Aorta (tissue), 5 donors: Measurements from ENCODE around the gene SCYGR3. TPM values are rescaled to one million over a fixed set of nuclear protein-coding genes. Genes with fewer than 3 reads are reported as not detected.

Source experiments
- ATAC-seq: fragments of 200-7000 bp; cut with Tn5 transposase; one replicate; pipeline ENCODE4 v1.9.1; 2022; ENCODE audit warnings: moderate library complexity; ENCODE audit not compliant: low FRiP score
- DNase-seq, 2 donors: peaks; one replicate each; pipeline ENCODE4 v3.0.0-alpha.2; 2020
- H3K27ac ChIP-seq, 2 donors: one replicate each; pipeline ENCODE4 v1.5.1; 2013; ENCODE audit warnings: low read length in 2 of 2, mild to moderate bottlenecking in 2 of 2, moderate library complexity in 2 of 2, control low read depth in 1 of 2, inconsistent platforms in 1 of 2, low read depth in 1 of 2
- H3K27me3 ChIP-seq, 2 donors: one replicate each; pipeline ENCODE4 v1.6.1; 2013; ENCODE audit warnings: control low read depth in 1 of 2, low read length in 1 of 2, mild to moderate bottlenecking in 1 of 2, moderate library complexity in 1 of 2; ENCODE audit not compliant: insufficient read depth in 2 of 2, control insufficient read depth in 1 of 2
- H3K36me3 ChIP-seq, 2 donors: one replicate each; pipeline ENCODE4 v1.6.1; 2013; ENCODE audit warnings: control low read depth in 1 of 2, low read length in 1 of 2, mild to moderate bottlenecking in 1 of 2; ENCODE audit not compliant: insufficient read depth in 2 of 2, control insufficient read depth in 1 of 2
- H3K4me1 ChIP-seq, 2 donors: one replicate each; pipeline ENCODE4 v1.6.1; 2013; ENCODE audit warnings: low read length in 2 of 2, control low read depth in 1 of 2, mild to moderate bottlenecking in 1 of 2, moderate library complexity in 1 of 2; ENCODE audit not compliant: insufficient read depth in 2 of 2, control insufficient read depth in 1 of 2
- H3K4me3 ChIP-seq, 2 donors: one replicate each; pipeline ENCODE4 v1.5.1; 2013; ENCODE audit warnings: low read length in 2 of 2, control low read depth in 1 of 2, mild to moderate bottlenecking in 1 of 2
- H3K9me3 ChIP-seq: one replicate; pipeline ENCODE4 v1.6.1; 2013; ENCODE audit warnings: mild to moderate bottlenecking, low read length; ENCODE audit not compliant: control insufficient read depth
- WGBS, 2 donors: extraction: QIAGEN DNeasy Blood & Tissue Kit; methylation state at CpG; one replicate each; pipeline ENCODE4 v1.1.7; 2013; 5-methylcytosine and 5-hydroxymethylcytosine counted together
- intact Hi-C, 2 donors: fragments of 100-400 bp; cut with DNase I; formaldehyde crosslinking; loops; one replicate each; pipeline versions ENCODE4 v1.14.2 to v1.15.0; 2022
- polyA plus RNA-seq, 2 donors: library from polyadenylated mRNA; stranded (reverse); fragments of 200-250 nt; gene quantifications; one replicate each; pipeline ENCODE4 v1.2.3, GENCODE V29; 2013
- total RNA-seq, 2 donors: library from RNA; stranded (reverse); fragmentation: NEBNext Ultra II Directional; extraction: Animal tissue kit (Norgen Biotek cat#: 25700); gene quantifications; one replicate each; pipeline ENCODE4 v1.2.1, GENCODE V29; 2021
- donor health status: healthy with polysubstance abuse.
- donor health status: Bipolar disorder and iron deficiency.
- donor health status: DM: no; HTN: no; CAD: no.
- donor health status: DM: no; HTN: no; CAD: no.
- donor health status: DM: yes; HTN: yes; CAD: no.

The SCYGR3 gene
- total and polyA plus RNA-seq, 4 donors: not detected

- no peak overlapping the region for H3K4me3 ChIP-seq
- intact Hi-C loops: no loop called here
- no peaks in the 10 kb centered on the region for H3K4me1 ChIP-seq
- H3K36me3 ChIP-seq: no peaks in the 10 kb centered on the region
- no peak overlapping the region for H3K27ac ChIP-seq
- DNase-seq (no peak), ATAC-seq (no peak)
- no peaks in the 10 kb centered on the region for H3K27me3 ChIP-seq
- H3K9me3 ChIP-seq: no peaks in the 10 kb centered on the region
- WGBS, 2 donors: 92 to 94% methylated on average over 1 of the region's 1 CpG
Measured at GRCh38 chr2:227592694-227593387, 21.8 kb downstream of the SCYGR3 start.

GRCh38 chr2:227582369-227582768 lies 32.3 kb downstream of the SCYGR3 start:
- intact Hi-C loops: no loop called here
- Histone ChIP-seq H3K4me1 (no peaks in the 10 kb centered on the region), H3K9me3 (peaks cover 6% of the 10 kb centered on the region), H3K27ac (no peak overlapping the region), H3K27me3 (peaks cover 0 to 1% of the 10 kb centered on the region in 2 donors), H3K4me3 (no peak overlapping the region), H3K36me3 (no peaks in the 10 kb centered on the region)
- DNase-seq: no peak
- ATAC-seq: no peak

- Histone ChIP-seq H3K4me1 (no peaks in the 10 kb centered on the region), H3K27ac (no peak overlapping the region), H3K27me3 (peaks cover 0 to 1% of the 10 kb centered on the region in 2 donors), H3K4me3 (no peak overlapping the region), H3K36me3 (no peaks in the 10 kb centered on the region), H3K9me3 (peaks cover 6% of the 10 kb centered on the region)
- no peak for ATAC-seq
- WGBS, 2 donors: 98 to 100% methylated on average over 1 of the region's 1 CpG
- intact Hi-C loops: no loop called here
- DNase-seq: no peak
Measured at GRCh38 chr2:227579791-227580190, 34.8 kb downstream of the SCYGR3 start.

GRCh38 chr2:227578642-227579041 lies 36.0 kb downstream of the SCYGR3 start:
- no peaks in the 10 kb centered on the region for H3K4me1 ChIP-seq
- ATAC-seq: no peak
- intact Hi-C loops: no loop called here
- peaks cover 0 to 1% of the 10 kb centered on the region in 2 donors for H3K27me3 ChIP-seq
- WGBS, 2 donors: 86 to 87% methylated on average over 2 of the region's 2 CpGs
- no peak overlapping the region for H3K27ac ChIP-seq
- H3K36me3 ChIP-seq: no peaks in the 10 kb centered on the region
- H3K4me3 ChIP-seq: no peak overlapping the region
- no peak for DNase-seq
- peaks cover 6% of the 10 kb centered on the region for H3K9me3 ChIP-seq

- ATAC-seq: no peak
- H3K27ac ChIP-seq: no peak overlapping the region
- 30 to 45% methylated on average over 2 of the region's 2 CpGs for WGBS, 2 donors
- H3K27me3 ChIP-seq: peaks cover 0 to 1% of the 10 kb centered on the region in 2 donors
- intact Hi-C loops: no loop called here
- no peak overlapping the region for H3K4me3 ChIP-seq
- H3K36me3 ChIP-seq: no peaks in the 10 kb centered on the region
- DNase-seq: no peak
- no peaks in the 10 kb centered on the region for H3K4me1 ChIP-seq
- H3K9me3 ChIP-seq: peaks cover 2% of the 10 kb centered on the region
Measured at GRCh38 chr2:227577555-227577954, 37.1 kb downstream of the SCYGR3 start.

GRCh38 chr2:227576812-227577211 lies 37.8 kb downstream of the SCYGR3 start:
- Histone ChIP-seq H3K27ac (no peak overlapping the region), H3K4me3 (no peak overlapping the region), H3K27me3 (peaks cover 0 to 1% of the 10 kb centered on the region in 2 donors), H3K9me3 (no peaks in the 10 kb centered on the region), H3K36me3 (no peaks in the 10 kb centered on the region), H3K4me1 (no peaks in the 10 kb centered on the region)
- 77 to 88% methylated on average over 2 of the region's 2 CpGs for WGBS, 2 donors
- no peak for DNase-seq
- ATAC-seq: no peak
- intact Hi-C loops: no loop called here

GRCh38 chr2:227576110-227576509 lies 38.5 kb downstream of the SCYGR3 start:
- H3K36me3 ChIP-seq: no peaks in the 10 kb centered on the region
- no peak for DNase-seq
- ATAC-seq: no peak
- H3K27ac ChIP-seq: no peak overlapping the region
- H3K9me3 ChIP-seq: no peaks in the 10 kb centered on the region
- H3K4me1 ChIP-seq: no peaks in the 10 kb centered on the region
- H3K27me3 ChIP-seq: peaks cover 0 to 1% of the 10 kb centered on the region in 2 donors
- no peak overlapping the region for H3K4me3 ChIP-seq
- intact Hi-C loops: no loop called here

GRCh38 chr2:227570615-227571014 lies 44.0 kb downstream of the SCYGR3 start:
- DNase-seq: no peak
- no peak overlapping the region for H3K4me3 ChIP-seq
- H3K27ac ChIP-seq: no peak overlapping the region
- H3K9me3 ChIP-seq: no peaks in the 10 kb centered on the region
- WGBS, 2 donors: 18 to 24% methylated on average over 1 of the region's 1 CpG
- no peaks in the 10 kb centered on the region for H3K27me3 ChIP-seq
- no peaks in the 10 kb centered on the region for H3K36me3 ChIP-seq
- intact Hi-C loops: no loop called here
- no peak for ATAC-seq
- peaks cover 0 to 3% of the 10 kb centered on the region in 2 donors for H3K4me1 ChIP-seq

GRCh38 chr2:227568852-227569169 lies 45.8 kb downstream of the SCYGR3 start:
- Histone ChIP-seq H3K27me3 (no peaks in the 10 kb centered on the region), H3K36me3 (no peaks in the 10 kb centered on the region), H3K4me1 (peaks cover 0 to 3% of the 10 kb centered on the region in 2 donors), H3K9me3 (no peaks in the 10 kb centered on the region), H3K27ac (no peak overlapping the region), H3K4me3 (no peak overlapping the region)
- ATAC-seq (no peak), DNase-seq (no peak)
- 88 to 91% methylated on average over 2 of the region's 2 CpGs for WGBS, 2 donors
- intact Hi-C loops: no loop called here
